Activated CD8-positive, alpha-beta memory T cell treated with anti-CD3 and anti-CD28 coated beads, Interleukin-2, amount 10 ng/mL, durations not matched to agents 7 days and 5 days (primary cell): ENCODE measurements around the gene GRIN1. TPM values are rescaled to one million over a fixed set of nuclear protein-coding genes. Genes with fewer than 3 reads are reported as not detected.

Experiments
- ATAC-seq: fragments of 150-1000 bp; cut with Tn5 transposase; one replicate; pipeline ENCODE4 v1.10.0; 2021; ENCODE audit warnings: moderate library complexity
- CTCF ChIA-PET: fragments of 350-600 bp; sonication (Branson Sonifier 250); formaldehyde crosslinking; loops from one replicate; lab custom pipeline; 2021; ENCODE audit warnings: antibody characterized with exemption; lab: Charles Lee
- DNase-seq: peaks from one replicate; pipeline ENCODE4 v3.0.0-alpha.2; 2020
- H3K27ac Mint-ChIP-seq: one replicate; pipeline ENCODE4 v1.8.0; 2021; ENCODE audit warnings: mild to moderate bottlenecking, mixed read lengths
- H3K27me3 Mint-ChIP-seq: one replicate; pipeline ENCODE4 v1.8.0; 2021; ENCODE audit warnings: mixed read lengths
- H3K36me3 Mint-ChIP-seq: one replicate; pipeline ENCODE4 v1.8.0; 2021; ENCODE audit warnings: mild to moderate bottlenecking, mixed read lengths
- H3K4me1 Mint-ChIP-seq: one replicate; pipeline ENCODE4 v1.8.0; 2021; ENCODE audit warnings: mixed read lengths
- H3K4me3 Mint-ChIP-seq: one replicate; pipeline ENCODE4 v1.8.0; 2021; ENCODE audit warnings: mild to moderate bottlenecking, moderate library complexity, mixed read lengths
- H3K9me3 Mint-ChIP-seq: one replicate; pipeline ENCODE4 v1.8.0; 2022; ENCODE audit warnings: low read depth, mixed read lengths
- total RNA-seq, 2 experiments: library from RNA; stranded (reverse); gene quantifications; one replicate each; pipeline ENCODE4 v1.2.3, GENCODE V29; 2021

Gene GRIN1
- total RNA-seq, 2 experiments from 2014 or later, result not detected

DNA sequence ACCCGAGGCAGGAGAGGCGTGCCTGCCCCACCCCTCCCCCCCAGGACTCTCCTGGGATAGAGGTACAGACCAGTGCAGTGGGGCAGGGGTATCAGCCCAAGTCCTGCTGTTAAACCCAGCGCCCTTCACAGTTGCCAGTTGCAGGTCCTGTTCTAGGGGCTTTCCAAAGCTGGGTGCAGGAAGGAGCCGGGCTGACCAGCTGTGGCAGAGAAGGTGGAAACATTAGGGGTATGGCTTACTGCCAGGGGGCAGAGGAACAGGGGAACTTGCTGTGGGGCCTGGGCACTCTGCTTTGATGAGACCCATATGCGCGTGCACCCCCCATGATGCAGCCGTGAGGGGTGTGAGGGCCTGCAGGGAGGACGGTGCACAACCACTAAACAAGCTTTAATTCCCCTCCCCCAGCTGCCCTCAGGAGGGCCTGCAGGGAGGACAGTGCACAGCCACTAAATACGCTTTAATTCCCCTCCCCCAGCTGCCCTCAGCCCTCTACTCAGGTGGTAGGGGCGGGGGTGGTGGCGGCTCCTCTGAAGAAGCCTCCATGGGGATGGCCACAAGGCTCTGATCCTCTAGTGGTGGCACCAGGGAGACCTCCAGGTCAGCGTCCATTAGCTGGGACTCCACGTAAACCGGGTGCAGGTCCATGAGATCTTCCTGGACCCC, 31.7 kb downstream of the GRIN1 start:
- Mint-ChIP-seq H3K4me1 (no peaks in the 10 kb centered on the region), H3K27me3 (peaks cover 47% of the 10 kb centered on the region), H3K4me3 (no peak overlapping the region), H3K36me3 (no peaks in the 10 kb centered on the region), H3K9me3 (no peaks in the 10 kb centered on the region), H3K27ac (no peak overlapping the region)
- no peak for ATAC-seq
- CTCF ChIA-PET, result interaction anchor here (1.7 kb wide), 1 partner anchor 39 kb away, joined by 5 read pairs; no protein-coding TSS in a partner anchor
- no peak for DNase-seq

- no peaks in the 10 kb centered on the region for H3K36me3 Mint-ChIP-seq
- ATAC-seq, result no peak
- CTCF ChIA-PET, result interaction anchor here (0.9 to 1.7 kb wide), 2 partner anchors 38 to 66 kb away, joined by 3 to 5 read pairs; no protein-coding TSS in a partner anchor
- H3K27ac Mint-ChIP-seq, result no peak overlapping the region
- no peaks in the 10 kb centered on the region for H3K9me3 Mint-ChIP-seq
- no peak overlapping the region for H3K4me3 Mint-ChIP-seq
- H3K27me3 Mint-ChIP-seq, result peaks cover 47% of the 10 kb centered on the region
- DNase-seq, result no peak
- H3K4me1 Mint-ChIP-seq, result no peaks in the 10 kb centered on the region
These were observed 32.4 kb downstream of the GRIN1 start for GRCh38 chr9:137171149-137171900.

GRCh38 chr9:137172901-137173795, 34.2 kb downstream of the GRIN1 start:
- H3K9me3 Mint-ChIP-seq, result no peaks in the 10 kb centered on the region
- no peaks in the 10 kb centered on the region for H3K4me1 Mint-ChIP-seq
- H3K36me3 Mint-ChIP-seq, result no peaks in the 10 kb centered on the region
- no peak overlapping the region for H3K27ac Mint-ChIP-seq
- CTCF ChIA-PET, result interaction anchor here (1.2 kb wide), 1 partner anchor 44 kb away, joined by 3 read pairs; no protein-coding TSS in a partner anchor
- DNase-seq (no peak), ATAC-seq (no peak)
- H3K27me3 Mint-ChIP-seq, result peaks cover 39% of the 10 kb centered on the region
- H3K4me3 Mint-ChIP-seq, result no peak overlapping the region

- H3K4me3 Mint-ChIP-seq, result no peak overlapping the region
- no peak for ATAC-seq
- DNase-seq, result no peak
- no peaks in the 10 kb centered on the region for H3K4me1 Mint-ChIP-seq
- peaks cover 37% of the 10 kb centered on the region for H3K27me3 Mint-ChIP-seq
- no peaks in the 10 kb centered on the region for H3K9me3 Mint-ChIP-seq
- no peak overlapping the region for H3K27ac Mint-ChIP-seq
- no peaks in the 10 kb centered on the region for H3K36me3 Mint-ChIP-seq
- CTCF ChIA-PET, result interaction anchor here (0.6 to 1.3 kb wide), 3 partner anchors 40 to 78 kb away, joined by 4 read pairs; no protein-coding TSS in a partner anchor
These were observed 35.1 kb downstream of the GRIN1 start for GRCh38 chr9:137173796-137174664.

GRCh38 chr9:137174722-137175293, 35.9 kb downstream of the GRIN1 start:
- Mint-ChIP-seq H3K27me3 (peaks cover 37% of the 10 kb centered on the region), H3K4me1 (no peaks in the 10 kb centered on the region), H3K36me3 (no peaks in the 10 kb centered on the region), H3K4me3 (no peak overlapping the region), H3K9me3 (no peaks in the 10 kb centered on the region), H3K27ac (no peak overlapping the region)
- no peak for ATAC-seq
- CTCF ChIA-PET, result interaction anchor here (0.6 to 2.7 kb wide), 6 partner anchors 13 to 79 kb away, joined by 4 to 10 read pairs (median 4); partner anchors contain the start of genes RNF208 and RNF224
- DNase-seq, result no peak

- no peak overlapping the region for H3K4me3 Mint-ChIP-seq
- H3K4me1 Mint-ChIP-seq, result no peaks in the 10 kb centered on the region
- H3K9me3 Mint-ChIP-seq, result no peaks in the 10 kb centered on the region
- CTCF ChIA-PET, result interaction anchor here (1.2 to 2.7 kb wide), 6 partner anchors 12 to 80 kb away, joined by 4 to 10 read pairs (median 5); partner anchors contain the start of genes RNF208 and RNF224
- H3K27ac Mint-ChIP-seq, result no peak overlapping the region
- H3K27me3 Mint-ChIP-seq, result peaks cover 31% of the 10 kb centered on the region
- ATAC-seq (no peak), DNase-seq (no peak)
- no peaks in the 10 kb centered on the region for H3K36me3 Mint-ChIP-seq
These were observed 36.5 kb downstream of the GRIN1 start for GRCh38 chr9:137175345-137175961.

- no peaks in the 10 kb centered on the region for H3K9me3 Mint-ChIP-seq
- H3K27me3 Mint-ChIP-seq, result peaks cover 20% of the 10 kb centered on the region
- H3K4me3 Mint-ChIP-seq, result no peak overlapping the region
- peak; percentile 54 for DNase-seq
- ATAC-seq, result peak; percentile 71
- H3K4me1 Mint-ChIP-seq, result no peaks in the 10 kb centered on the region
- CTCF ChIA-PET, result interaction anchor here (0.6 to 2.7 kb wide), 10 partner anchors 11 to 141 kb away, joined by 3 to 10 read pairs (median 4); partner anchors contain the start of gene SSNA1
- no peaks in the 10 kb centered on the region for H3K36me3 Mint-ChIP-seq
- no peak overlapping the region for H3K27ac Mint-ChIP-seq
These were observed 37.6 kb downstream of the GRIN1 start for GRCh38 chr9:137176302-137177182.

- CTCF ChIA-PET, result interaction anchor here (0.8 to 0.9 kb wide), 2 partner anchors 49 to 83 kb away, joined by 3 read pairs; partner anchors contain the start of gene RNF224
- Mint-ChIP-seq H3K27me3 (peaks cover 10% of the 10 kb centered on the region), H3K4me3 (no peak overlapping the region), H3K36me3 (peaks cover 4% of the 10 kb centered on the region), H3K27ac (no peak overlapping the region), H3K9me3 (no peaks in the 10 kb centered on the region), H3K4me1 (no peaks in the 10 kb centered on the region)
- DNase-seq, result no peak
- no peak for ATAC-seq
These were observed 39.4 kb downstream of the GRIN1 start for GRCh38 chr9:137178201-137178938.

DNA sequence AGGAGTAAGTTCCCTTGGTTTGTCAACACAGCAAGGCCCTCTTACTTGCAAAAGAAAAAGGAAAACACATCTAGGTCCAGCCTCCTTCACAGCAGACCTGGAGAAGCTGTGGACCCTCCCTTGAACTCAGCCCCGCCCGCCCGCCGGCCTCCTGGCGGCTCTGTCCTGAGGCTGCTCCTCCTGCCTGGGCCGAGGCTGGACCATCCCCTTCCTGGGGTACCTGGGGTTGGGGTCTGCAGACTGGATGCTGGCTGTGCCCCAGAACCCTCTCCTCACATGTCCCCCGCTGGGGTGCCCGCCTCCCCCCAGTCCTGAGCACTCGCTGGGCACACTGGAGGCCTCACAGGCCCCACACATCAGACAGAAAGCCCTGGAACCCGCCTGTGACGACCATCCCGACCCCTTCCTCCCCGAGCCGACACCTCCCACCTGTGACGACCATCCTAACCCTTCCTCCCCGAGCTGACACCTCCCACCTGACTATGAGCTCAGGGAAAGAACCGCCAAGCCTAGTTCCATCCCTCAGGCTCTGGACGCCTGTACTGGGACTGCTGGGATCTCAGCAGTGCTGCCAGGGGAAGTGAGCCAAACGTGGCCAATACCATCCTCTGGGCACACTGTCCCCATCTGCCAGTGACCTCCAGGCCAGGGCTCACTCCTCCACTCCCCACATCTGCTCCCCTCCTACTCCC, 40.1 kb downstream of the GRIN1 start:
- H3K4me1 Mint-ChIP-seq, result no peaks in the 10 kb centered on the region
- no peak overlapping the region for H3K27ac Mint-ChIP-seq
- CTCF ChIA-PET, result interaction anchor here (0.8 to 0.9 kb wide), 2 partner anchors 48 to 83 kb away, joined by 3 read pairs; partner anchors contain the start of gene RNF224
- no peaks in the 10 kb centered on the region for H3K9me3 Mint-ChIP-seq
- H3K27me3 Mint-ChIP-seq, result peaks cover 3% of the 10 kb centered on the region
- H3K36me3 Mint-ChIP-seq, result peaks cover 4% of the 10 kb centered on the region
- DNase-seq (no peak), ATAC-seq (no peak)
- H3K4me3 Mint-ChIP-seq, result no peak overlapping the region

DNA sequence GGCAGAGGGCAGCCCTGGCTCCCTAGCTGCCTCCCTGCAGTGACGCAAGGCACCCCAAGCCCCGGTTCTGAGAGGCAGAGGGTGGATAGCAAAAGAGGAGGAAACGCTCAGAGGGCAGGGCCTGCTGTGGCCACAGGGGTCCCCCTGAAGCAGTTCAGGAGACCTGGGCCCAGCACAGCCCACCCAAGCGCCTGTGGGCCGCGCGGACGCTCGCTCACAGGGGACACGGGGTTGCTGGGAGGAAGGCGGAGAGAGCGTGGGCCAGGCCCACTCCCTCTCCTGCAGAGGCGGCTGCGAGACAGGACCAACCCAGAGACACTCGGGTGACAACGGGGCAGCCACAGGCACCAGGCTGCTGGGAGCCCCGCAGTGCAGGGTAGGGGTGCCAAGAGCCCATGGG, 40.8 kb downstream of the GRIN1 start:
- no peaks in the 10 kb centered on the region for H3K4me1 Mint-ChIP-seq
- H3K9me3 Mint-ChIP-seq, result no peaks in the 10 kb centered on the region
- CTCF ChIA-PET, result no interaction called here
- H3K4me3 Mint-ChIP-seq, result no peak overlapping the region
- peaks cover 4% of the 10 kb centered on the region for H3K36me3 Mint-ChIP-seq
- ATAC-seq (no peak), DNase-seq (no peak)
- peaks cover 2% of the 10 kb centered on the region for H3K27me3 Mint-ChIP-seq
- H3K27ac Mint-ChIP-seq, result no peak overlapping the region
